ENCODE measurements around the gene TMPRSS6. TPM values are rescaled to one million over a fixed set of nuclear protein-coding genes. Genes with fewer than 3 reads are reported as not detected.
A peak's percentile ranks its signal among the peaks of the same experiment; 100 is the strongest.

TMPRSS6 gene
- total and polyA plus RNA-seq, 2 of the 13 experiments (the other 11 are each of a cell fraction or from before 2014, with no cell fraction given), result 4.2 to 4.8 TPM

- TF ChIP-seq KDM6A (CRISPR knock-in tag; IDR thresholded peaks at IDR 0.05; ENCODE audit: low read depth) (no peak), NCOA2 (CRISPR knock-in tag; IDR thresholded peaks at IDR 0.05) (no peak), THAP9 (CRISPR knock-in tag; IDR thresholded peaks at IDR 0.05; ENCODE audit: borderline replicate concordance) (no peak), ZNF354B (CRISPR knock-in tag; IDR thresholded peaks at IDR 0.05) (no peak), IRF9 (CRISPR knock-in tag; IDR thresholded peaks at IDR 0.05; ENCODE audit: borderline replicate concordance) (no peak), TBL1XR1 (IDR thresholded peaks at IDR 0.05; ENCODE audit: borderline replicate concordance, low read length, partially characterized antibody) (no peak), ZNF562 (CRISPR knock-in tag; IDR thresholded peaks at IDR 0.05; ENCODE audit: borderline replicate concordance) (no peak), RAD51 (IDR thresholded peaks at IDR 0.05; ENCODE audit: borderline replicate concordance) (no peak), RELA (CRISPR knock-in tag; IDR thresholded peaks at IDR 0.05) (no peak), NFRKB (IDR thresholded peaks at IDR 0.05) (no peak), ZBTB7B (CRISPR knock-in tag; IDR thresholded peaks at IDR 0.05) (peak; percentile 56; the same call in 1 of the 2 replicates), TEAD2 (CRISPR knock-in tag; IDR thresholded peaks at IDR 0.05) (no peak), UBTF (CRISPR knock-in tag; IDR thresholded peaks at IDR 0.05) (0 out of 2 replicates have a peak, but pooled peaks have one; percentile 57), ZFP36 (IDR thresholded peaks at IDR 0.05; ENCODE audit: borderline replicate concordance, low read depth, low read length, partially characterized antibody) (no peak), ZNF605 (CRISPR knock-in tag; IDR thresholded peaks at IDR 0.05) (no peak), SP5 (CRISPR knock-in tag; IDR thresholded peaks at IDR 0.05; ENCODE audit: borderline replicate concordance, low read depth) (peak; percentile 44; the same call in 1 of the 2 replicates)
- TF ChIP-seq, protein P1, sequence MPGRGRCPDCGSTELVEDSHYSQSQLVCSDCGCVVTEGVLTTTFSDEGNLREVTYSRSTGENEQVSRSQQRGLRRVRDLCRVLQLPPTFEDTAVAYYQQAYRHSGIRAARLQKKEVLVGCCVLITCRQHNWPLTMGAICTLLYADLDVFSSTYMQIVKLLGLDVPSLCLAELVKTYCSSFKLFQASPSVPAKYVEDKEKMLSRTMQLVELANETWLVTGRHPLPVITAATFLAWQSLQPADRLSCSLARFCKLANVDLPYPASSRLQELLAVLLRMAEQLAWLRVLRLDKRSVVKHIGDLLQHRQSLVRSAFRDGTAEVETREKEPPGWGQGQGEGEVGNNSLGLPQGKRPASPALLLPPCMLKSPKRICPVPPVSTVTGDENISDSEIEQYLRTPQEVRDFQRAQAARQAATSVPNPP (CRISPR knock-in tag; IDR thresholded peaks at IDR 0.05), result no peak
- TF ChIP-seq, protein P2, sequence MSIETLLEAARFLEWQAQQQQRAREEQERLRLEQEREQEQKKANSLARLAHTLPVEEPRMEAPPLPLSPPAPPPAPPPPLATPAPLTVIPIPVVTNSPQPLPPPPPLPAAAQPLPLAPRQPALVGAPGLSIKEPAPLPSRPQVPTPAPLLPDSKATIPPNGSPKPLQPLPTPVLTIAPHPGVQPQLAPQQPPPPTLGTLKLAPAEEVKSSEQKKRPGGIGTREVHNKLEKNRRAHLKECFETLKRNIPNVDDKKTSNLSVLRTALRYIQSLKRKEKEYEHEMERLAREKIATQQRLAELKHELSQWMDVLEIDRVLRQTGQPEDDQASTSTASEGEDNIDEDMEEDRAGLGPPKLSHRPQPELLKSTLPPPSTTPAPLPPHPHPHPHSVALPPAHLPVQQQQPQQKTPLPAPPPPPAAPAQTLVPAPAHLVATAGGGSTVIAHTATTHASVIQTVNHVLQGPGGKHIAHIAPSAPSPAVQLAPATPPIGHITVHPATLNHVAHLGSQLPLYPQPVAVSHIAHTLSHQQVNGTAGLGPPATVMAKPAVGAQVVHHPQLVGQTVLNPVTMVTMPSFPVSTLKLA (IDR thresholded peaks at IDR 0.05), result no peak
- TF ChIP-seq, protein P3, sequence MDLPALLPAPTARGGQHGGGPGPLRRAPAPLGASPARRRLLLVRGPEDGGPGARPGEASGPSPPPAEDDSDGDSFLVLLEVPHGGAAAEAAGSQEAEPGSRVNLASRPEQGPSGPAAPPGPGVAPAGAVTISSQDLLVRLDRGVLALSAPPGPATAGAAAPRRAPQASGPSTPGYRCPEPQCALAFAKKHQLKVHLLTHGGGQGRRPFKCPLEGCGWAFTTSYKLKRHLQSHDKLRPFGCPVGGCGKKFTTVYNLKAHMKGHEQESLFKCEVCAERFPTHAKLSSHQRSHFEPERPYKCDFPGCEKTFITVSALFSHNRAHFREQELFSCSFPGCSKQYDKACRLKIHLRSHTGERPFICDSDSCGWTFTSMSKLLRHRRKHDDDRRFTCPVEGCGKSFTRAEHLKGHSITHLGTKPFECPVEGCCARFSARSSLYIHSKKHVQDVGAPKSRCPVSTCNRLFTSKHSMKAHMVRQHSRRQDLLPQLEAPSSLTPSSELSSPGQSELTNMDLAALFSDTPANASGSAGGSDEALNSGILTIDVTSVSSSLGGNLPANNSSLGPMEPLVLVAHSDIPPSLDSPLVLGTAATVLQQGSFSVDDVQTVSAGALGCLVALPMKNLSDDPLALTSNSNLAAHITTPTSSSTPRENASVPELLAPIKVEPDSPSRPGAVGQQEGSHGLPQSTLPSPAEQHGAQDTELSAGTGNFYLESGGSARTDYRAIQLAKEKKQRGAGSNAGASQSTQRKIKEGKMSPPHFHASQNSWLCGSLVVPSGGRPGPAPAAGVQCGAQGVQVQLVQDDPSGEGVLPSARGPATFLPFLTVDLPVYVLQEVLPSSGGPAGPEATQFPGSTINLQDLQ (CRISPR knock-in tag; IDR thresholded peaks at IDR 0.05), result no peak
These were observed 90.7 kb downstream of the TMPRSS6 start (continued) for GRCh38 chr22:37018815-37019308.
